H1 (cell line): Measurements from ENCODE around the gene ASPN. TPM values are rescaled to one million over a fixed set of nuclear protein-coding genes. Genes with fewer than 3 reads are reported as not detected.

Experiments used
- CTCF ChIA-PET: fragments of 300-600 bp; sonication (Branson Sonifier 250); formaldehyde crosslinking; loops from one replicate; lab custom pipeline; 2021; ENCODE audit not compliant: partially characterized antibody; lab: Charles Lee
- POLR2A ChIA-PET: fragments of 300-600 bp; sonication (Branson Sonifier 250); formaldehyde crosslinking; loops from one replicate; lab custom pipeline; 2021; ENCODE audit warnings: inconsistent platforms; ENCODE audit not compliant: partially characterized antibody; lab: Charles Lee
- DNase-seq, 2 experiments: peaks; one replicate each; pipeline versions ENCODE4 v3.0.0 to v3.0.0-alpha.2; 2010 to 2022; ENCODE audit warnings: low spot score in 2 of 2, low read depth in 1 of 2, mixed read lengths in 1 of 2
- FAIRE-seq: peaks from 2 replicates; lab custom pipeline; 2011; peaks lifted over from hg19 to GRCh38; lab: Jason Lieb, UNC
- H2AFZ ChIP-seq: 2 replicates; pipeline ENCODE4 v1.8.1; 2012; ENCODE audit warnings: low read length, inconsistent platforms
- H2AK5ac ChIP-seq: 2 replicates; pipeline ENCODE4 v1.6.1; 2013; ENCODE audit warnings: low read depth, low read length
- H2BK120ac ChIP-seq: replicated peaks from 2 replicates; pipeline ENCODE3; 2013; ENCODE audit warnings: low read depth, low read length, inconsistent platforms
- H2BK12ac ChIP-seq: 2 replicates; pipeline ENCODE4 v1.6.1; 2013; ENCODE audit warnings: low read depth, low read length
- H2BK15ac ChIP-seq: 2 replicates; pipeline ENCODE4 v1.6.1; 2013; ENCODE audit warnings: low read length
- H2BK20ac ChIP-seq: 2 replicates; pipeline ENCODE4 v1.6.1; 2013; ENCODE audit warnings: low read length
- H2BK5ac ChIP-seq: 2 replicates; pipeline ENCODE4 v1.6.1; 2013; ENCODE audit warnings: low read depth, low read length
- H3K14ac ChIP-seq: 2 replicates; pipeline ENCODE4 v1.6.1; 2013; ENCODE audit warnings: inconsistent platforms; ENCODE audit not compliant: insufficient read length
- H3K18ac ChIP-seq: 2 replicates; pipeline ENCODE4 v1.6.1; 2013; ENCODE audit warnings: low read length; ENCODE audit errors: extremely low read depth
- H3K23ac ChIP-seq: 2 replicates; pipeline ENCODE4 v1.6.1; 2013; ENCODE audit warnings: inconsistent platforms; ENCODE audit not compliant: insufficient read length
- H3K23me2 ChIP-seq: 2 replicates; pipeline ENCODE4 v1.6.1; 2013; ENCODE audit warnings: low read depth, low read length
- H3K27ac ChIP-seq: 2 replicates; pipeline ENCODE4 v1.6.1; 2011; ENCODE audit warnings: low read depth, low read length, inconsistent platforms
- H3K27me3 ChIP-seq, 4 experiments: replicated peaks in 1 of 4; 1 replicate in 1 of 4; 2 replicates in 3 of 4; pipeline versions ENCODE4 v1.6.1 to v1.8.1; 2011 to 2013; ENCODE audit warnings: low read length in 3 of 4, mild to moderate bottlenecking in 3 of 4, inconsistent platforms in 2 of 4, mixed read lengths in 2 of 4, moderate library complexity in 1 of 4; ENCODE audit not compliant: control insufficient read depth in 3 of 4, insufficient read depth in 3 of 4; ENCODE audit errors: extremely low read depth in 1 of 4
- H3K36me3 ChIP-seq, 4 experiments: 2 replicates each; pipeline versions ENCODE4 v1.6.1 to v1.8.1; 2011 to 2013; ENCODE audit warnings: mild to moderate bottlenecking in 4 of 4, low read length in 3 of 4, moderate library complexity in 2 of 4, control low read depth in 1 of 4, inconsistent platforms in 1 of 4; ENCODE audit not compliant: insufficient read depth in 4 of 4, control insufficient read depth in 2 of 4
- H3K4ac ChIP-seq: replicated peaks from 2 replicates; pipeline ENCODE3; 2013; ENCODE audit warnings: low read length, low read depth, mixed read lengths, inconsistent platforms; ENCODE audit not compliant: insufficient read length
- H3K4me1 ChIP-seq, 4 experiments: replicated peaks in 1 of 4; 1 replicate in 1 of 4; 2 replicates in 3 of 4; pipeline versions ENCODE4 v1.6.1 to v1.8.1; 2011 to 2013; ENCODE audit warnings: low read length in 3 of 4, inconsistent platforms in 2 of 4, mixed read lengths in 1 of 4; ENCODE audit not compliant: insufficient read depth in 4 of 4, control insufficient read depth in 3 of 4
- H3K4me2 ChIP-seq, 2 experiments: 2 replicates each; pipeline versions ENCODE4 v1.6.1 to v1.8.1; 2011 to 2013; ENCODE audit warnings: low read depth in 2 of 2, low read length in 2 of 2, control low read depth in 1 of 2, inconsistent platforms in 1 of 2, mild to moderate bottlenecking in 1 of 2; ENCODE audit not compliant: insufficient read depth in 1 of 2
- H3K4me3 ChIP-seq, 4 experiments: fragments of 200-600, 300-600 bp in 1 of 4; sonication (generic), shearing (Covaris generic), sonication (Bioruptor Twin) in 1 of 4; 2 replicates each; pipeline versions ENCODE4 v1.5.1 to v1.8.1; 2011 to 2016; ENCODE audit warnings: low read length in 4 of 4, low read depth in 3 of 4, control low read depth in 2 of 4, inconsistent platforms in 2 of 4, mild to moderate bottlenecking in 2 of 4, mixed read lengths in 1 of 4, moderate library complexity in 1 of 4; ENCODE audit not compliant: insufficient read depth in 2 of 4; ENCODE audit errors: extremely low read depth in 1 of 4
- H3K56ac ChIP-seq: replicated peaks from 2 replicates; pipeline ENCODE3; 2013; ENCODE audit warnings: low read depth, mild to moderate bottlenecking, mixed read lengths, low read length, inconsistent platforms; ENCODE audit not compliant: insufficient read length
- H3K79me1 ChIP-seq: 2 replicates; pipeline ENCODE4 v1.6.1; 2013; ENCODE audit warnings: low read depth, low read length, control low read depth
- H3K79me2 ChIP-seq, 2 experiments: 2 replicates each; pipeline versions ENCODE4 v1.6.1 to v1.8.1; 2012 to 2013; ENCODE audit warnings: low read length in 2 of 2, mild to moderate bottlenecking in 2 of 2, inconsistent platforms in 1 of 2; ENCODE audit not compliant: insufficient read depth in 2 of 2, control insufficient read depth in 1 of 2
- H3K9ac ChIP-seq, 4 experiments: replicated peaks in 1 of 4; 1 replicate in 1 of 4; 2 replicates in 3 of 4; pipeline versions ENCODE4 v1.6.1 to v1.8.1; 2011 to 2013; ENCODE audit warnings: low read depth in 3 of 4, low read length in 3 of 4, control low read depth in 2 of 4, mild to moderate bottlenecking in 2 of 4, moderate library complexity in 2 of 4, inconsistent platforms in 1 of 4; ENCODE audit errors: extremely low read depth in 1 of 4
- H3K9me3 ChIP-seq, 2 experiments: 2 replicates each; pipeline versions ENCODE4 v1.6.1 to v1.8.1; 2012 to 2013; ENCODE audit warnings: mild to moderate bottlenecking in 2 of 2, moderate library complexity in 2 of 2, control low read depth in 1 of 2, inconsistent platforms in 1 of 2, low read depth in 1 of 2, low read length in 1 of 2, mixed read lengths in 1 of 2; ENCODE audit not compliant: insufficient read depth in 2 of 2
- H4K20me1 ChIP-seq, 2 experiments: replicated peaks in 1 of 2; 2 replicates each; pipeline versions ENCODE3 to v1.8.1; 2011 to 2013; ENCODE audit warnings: inconsistent platforms in 2 of 2, low read length in 2 of 2, mild to moderate bottlenecking in 1 of 2; ENCODE audit not compliant: insufficient read depth in 2 of 2, control insufficient read depth in 1 of 2
- H4K5ac ChIP-seq: 2 replicates; pipeline ENCODE4 v1.6.1; 2013; ENCODE audit warnings: low read length, low read depth, mixed read lengths, inconsistent platforms; ENCODE audit not compliant: insufficient read length
- H4K8ac ChIP-seq: 2 replicates; pipeline ENCODE4 v1.8.0; 2013; ENCODE audit warnings: mild to moderate bottlenecking, moderate library complexity, low read length, inconsistent platforms; ENCODE audit not compliant: insufficient read depth; ENCODE audit errors: extremely low read depth
- H4K91ac ChIP-seq: replicated peaks from 2 replicates; pipeline ENCODE3; 2013; ENCODE audit warnings: low read length, mixed read lengths, inconsistent platforms; ENCODE audit not compliant: insufficient read length
- CBX8 ChIP-seq: fragments of 300-800, 300-1000 bp; sonication (generic); IDR thresholded peaks from 2 replicates; pipeline ENCODE4 v1.7.1; 2016; ENCODE audit warnings: low read depth, low read length, borderline replicate concordance
- EZH2 ChIP-seq: fragments of 200-600 bp; sonication (generic); IDR thresholded peaks from 2 replicates; pipeline ENCODE4 v1.7.1; 2012; ENCODE audit warnings: low read depth, mild to moderate bottlenecking, moderate library complexity, low read length, inconsistent platforms; ENCODE audit not compliant: severe bottlenecking
- NRF1 ChIP-seq: IDR thresholded peaks from 2 replicates; pipeline ENCODE4 v1.6.1; 2011; ENCODE audit warnings: mild to moderate bottlenecking, low read depth, low read length, improper control_type of control experiment
- RBBP5 ChIP-seq: IDR thresholded peaks from 2 replicates; pipeline ENCODE4 v1.7.1; 2012; ENCODE audit warnings: low read depth, mild to moderate bottlenecking, inconsistent platforms, low read length, moderate library complexity, borderline replicate concordance
- RXRA ChIP-seq: IDR thresholded peaks from 2 replicates; pipeline ENCODE4 v1.6.1; 2011; ENCODE audit warnings: low read depth, mild to moderate bottlenecking, low read length, moderate library complexity; ENCODE audit not compliant: insufficient read depth
- TCF12 ChIP-seq: IDR thresholded peaks from 2 replicates; pipeline ENCODE4 v1.6.1; 2011; ENCODE audit warnings: low read depth, mild to moderate bottlenecking, low read length
- WGBS, 2 experiments: shearing (Covaris generic) in 1 of 2; methylation state at CpG; one replicate each; pipeline versions ENCODE4 v1.1.6 to v1.1.7; 2013 to 2015; ENCODE audit warnings: low lambda C conversion rate in 2 of 2, mixed read lengths in 2 of 2, inconsistent platforms in 1 of 2, low coverage in 1 of 2, missing lambda C conversion rate in 1 of 2; ENCODE audit not compliant: insufficient replicate concordance in 2 of 2, insufficient coverage in 1 of 2, insufficient read length in 1 of 2; ENCODE audit errors: extremely low coverage in 1 of 2, missing lambda C conversion rate in 1 of 2; 5-methylcytosine and 5-hydroxymethylcytosine counted together
- polyA plus RNA-seq, 7 experiments: library from polyadenylated mRNA; depleted of rRNA in 3 of 7; stranded (reverse) in 5 of 7; unstranded in 2 of 7; fragments of >200 nt in 5 of 7; fragments of 200-250 nt in 2 of 7; gene quantifications; 1 replicate in 5 of 7; 2 replicates in 1 of 7; 4 replicates in 1 of 7; pipeline versions ENCODE4 v1.2.1 to v1.2.3, GENCODE V29; 2011 to 2013; ENCODE audit warnings: missing spikeins in 2 of 7, mixed read lengths in 2 of 7
- total RNA-seq: library from RNA; stranded (reverse); fragmentation: NEBNext Ultra II Directional; extraction: Animal tissue kit (Norgen Biotek cat#: 25700); gene quantifications from 2 replicates; pipeline ENCODE4 v1.2.1, GENCODE V29; 2021
- TF ChIP-seq, protein P1 (sequence below), 3 experiments: IDR thresholded peaks; 1 replicate in 2 of 3; 2 replicates in 1 of 3; pipeline versions ENCODE4 v1.5.1 to v1.6.1; 2011; ENCODE audit warnings: low read length in 3 of 3, mild to moderate bottlenecking in 3 of 3, inconsistent platforms in 2 of 3, low read depth in 1 of 3, moderate library complexity in 1 of 3; ENCODE audit not compliant: insufficient read depth in 1 of 3; ENCODE audit errors: control extremely low read depth in 1 of 3

ASPN gene
- total and polyA plus RNA-seq, 2 of the 8 experiments (the other 6 are each of a cell fraction or from before 2014, with no cell fraction given) = not detected

GRCh38 chr9:92527291-92527828, 45.1 kb upstream of the ASPN start:
- WGBS, 2 experiments = 79% methylated on average over 2 of the region's 2 CpGs; no CpG with 5 or more reads in 1 of the 2 experiments
- Histone ChIP-seq H2AFZ (no peak overlapping the region), H3K36me3 (no peaks in the 10 kb centered on the region), H3K14ac (no peak overlapping the region), H2BK12ac (no peak overlapping the region), H3K4ac (no peak overlapping the region), H3K18ac (no peak overlapping the region), H3K9me3 (no peaks in the 10 kb centered on the region), H2BK5ac (no peak overlapping the region), H3K4me2 (no peak overlapping the region), H3K79me1 (no peaks in the 10 kb centered on the region), H4K5ac (no peak overlapping the region), H3K27ac (no peak overlapping the region), H3K9ac (no peak overlapping the region), H2BK20ac (no peak overlapping the region), H2AK5ac (no peak overlapping the region), H3K4me3 (no peak overlapping the region), H3K79me2 (no peaks in the 10 kb centered on the region), H3K27me3 (no peaks in the 10 kb centered on the region), H4K20me1 (no peaks in the 10 kb centered on the region), H3K56ac (no peak overlapping the region), H2BK120ac (no peak overlapping the region), H3K23ac (no peak overlapping the region), H4K8ac (no peak overlapping the region), H2BK15ac (no peak overlapping the region), H4K91ac (no peak overlapping the region), H3K4me1 (no peaks in the 10 kb centered on the region), H3K23me2 (no peaks in the 10 kb centered on the region)
- DNase-seq = no peak
- FAIRE-seq = no peak
- CTCF ChIA-PET = interaction anchor here (0.6 to 1.5 kb wide), 3 partner anchors 10 to 87 kb away, joined by 3 read pairs; no protein-coding TSS in a partner anchor
- POLR2A ChIA-PET = no interaction called here
- no peak for TF ChIP-seq TCF12
- TF ChIP-seq NRF1 = no peak
- no peak for TF ChIP-seq CBX8
- TF ChIP-seq RBBP5 = no peak
- no peak for TF ChIP-seq RXRA
- TF ChIP-seq, protein P1, sequence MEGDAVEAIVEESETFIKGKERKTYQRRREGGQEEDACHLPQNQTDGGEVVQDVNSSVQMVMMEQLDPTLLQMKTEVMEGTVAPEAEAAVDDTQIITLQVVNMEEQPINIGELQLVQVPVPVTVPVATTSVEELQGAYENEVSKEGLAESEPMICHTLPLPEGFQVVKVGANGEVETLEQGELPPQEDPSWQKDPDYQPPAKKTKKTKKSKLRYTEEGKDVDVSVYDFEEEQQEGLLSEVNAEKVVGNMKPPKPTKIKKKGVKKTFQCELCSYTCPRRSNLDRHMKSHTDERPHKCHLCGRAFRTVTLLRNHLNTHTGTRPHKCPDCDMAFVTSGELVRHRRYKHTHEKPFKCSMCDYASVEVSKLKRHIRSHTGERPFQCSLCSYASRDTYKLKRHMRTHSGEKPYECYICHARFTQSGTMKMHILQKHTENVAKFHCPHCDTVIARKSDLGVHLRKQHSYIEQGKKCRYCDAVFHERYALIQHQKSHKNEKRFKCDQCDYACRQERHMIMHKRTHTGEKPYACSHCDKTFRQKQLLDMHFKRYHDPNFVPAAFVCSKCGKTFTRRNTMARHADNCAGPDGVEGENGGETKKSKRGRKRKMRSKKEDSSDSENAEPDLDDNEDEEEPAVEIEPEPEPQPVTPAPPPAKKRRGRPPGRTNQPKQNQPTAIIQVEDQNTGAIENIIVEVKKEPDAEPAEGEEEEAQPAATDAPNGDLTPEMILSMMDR (IDR thresholded peaks at IDR 0.05; ENCODE audit: control extremely low read depth in 1 of 3, insufficient read depth in 1 of 3, low read depth in 1 of 3, low read length in 3 of 3) = no peak
- TF ChIP-seq EZH2 = no peak
